HG03060 (cell line): ENCODE results near the gene RIMOC1.
A peak's percentile ranks its signal among the peaks of the same experiment; 100 is the strongest.
"Not testable (repeated sequence)": the region's sequence is repeated elsewhere in the genome, so short reads cannot be mapped to it uniquely, and the experiment has no call there.

Experiments used
- ATAC-seq: cut with Tn5 transposase; IDR thresholded peaks from one replicate; pipeline ENCODE4 v1.9.1; 2021; ENCODE audit warnings: low read depth, moderate number of reproducible peaks; ENCODE audit not compliant: unreplicated experiment

Gene RIMOC1

DNA sequence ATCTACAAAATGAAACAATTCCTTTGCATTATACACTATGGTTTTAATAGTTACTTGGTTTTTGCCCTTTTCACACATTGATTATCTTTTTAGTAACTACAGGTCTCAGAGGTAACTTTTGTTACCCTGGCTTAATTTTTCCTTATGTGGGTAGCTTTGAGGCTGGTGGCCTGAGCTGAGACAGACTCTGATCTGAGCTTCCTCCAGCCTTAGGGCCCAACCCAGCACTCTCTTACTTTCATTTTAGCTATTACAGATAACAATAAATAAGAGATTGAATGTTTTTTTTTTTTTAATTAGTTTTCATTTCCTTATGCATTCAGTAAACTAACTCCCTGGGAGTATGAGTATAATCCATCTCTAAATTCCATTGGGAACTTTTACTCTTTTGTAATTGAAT is 18.9 kb upstream of the RIMOC1 start:
- ATAC-seq = no peak

DNA sequence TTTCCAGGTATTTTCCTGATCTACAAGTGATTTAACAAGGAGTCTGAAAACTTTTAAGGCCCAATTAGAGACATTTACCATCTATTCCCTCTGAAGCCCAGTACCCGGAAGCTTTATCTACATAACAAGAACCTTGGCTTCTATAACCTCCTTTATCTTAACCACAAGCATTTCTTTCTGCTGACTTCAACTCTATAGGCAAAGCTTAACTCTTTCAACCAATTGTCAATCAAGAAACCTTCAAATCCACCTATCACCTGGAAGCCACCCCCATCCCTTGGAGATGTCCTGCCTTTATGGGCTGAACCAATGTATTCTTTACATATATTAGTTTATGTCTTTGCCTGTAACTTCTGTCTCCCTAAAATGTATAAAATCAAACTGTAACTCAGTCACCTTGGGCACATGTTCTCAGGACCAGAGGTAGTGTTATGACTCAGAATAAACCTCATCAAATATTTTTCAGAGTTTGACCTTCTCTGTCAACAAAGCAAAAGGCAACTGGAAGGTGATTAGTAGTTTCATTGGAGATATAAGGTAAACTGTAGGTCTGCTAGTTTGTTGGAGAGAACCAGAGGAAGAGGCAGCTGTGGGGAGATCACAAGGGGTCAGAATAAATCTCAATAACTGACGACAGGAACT is 13.0 kb upstream of the RIMOC1 start:
- no peak for ATAC-seq

DNA sequence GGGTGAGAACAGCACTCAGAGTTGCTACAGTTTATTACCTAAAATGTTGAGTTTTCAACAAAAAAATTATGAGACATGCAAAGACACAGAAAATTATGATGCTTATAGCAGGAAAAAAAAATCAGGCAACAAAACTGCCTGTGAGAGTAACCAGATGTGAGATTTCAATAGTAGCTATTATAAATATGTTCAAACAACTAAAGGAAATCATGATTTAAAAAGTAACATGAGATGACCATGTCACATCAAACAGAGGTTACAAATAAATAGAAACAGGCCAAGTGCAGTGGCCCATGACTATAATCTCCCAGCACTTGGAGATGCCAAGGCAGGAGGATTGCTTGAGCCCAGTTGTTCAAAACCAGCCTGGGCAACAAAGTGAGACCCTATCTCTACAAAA is 12.1 kb upstream of the RIMOC1 start:
- no peak for ATAC-seq

DNA sequence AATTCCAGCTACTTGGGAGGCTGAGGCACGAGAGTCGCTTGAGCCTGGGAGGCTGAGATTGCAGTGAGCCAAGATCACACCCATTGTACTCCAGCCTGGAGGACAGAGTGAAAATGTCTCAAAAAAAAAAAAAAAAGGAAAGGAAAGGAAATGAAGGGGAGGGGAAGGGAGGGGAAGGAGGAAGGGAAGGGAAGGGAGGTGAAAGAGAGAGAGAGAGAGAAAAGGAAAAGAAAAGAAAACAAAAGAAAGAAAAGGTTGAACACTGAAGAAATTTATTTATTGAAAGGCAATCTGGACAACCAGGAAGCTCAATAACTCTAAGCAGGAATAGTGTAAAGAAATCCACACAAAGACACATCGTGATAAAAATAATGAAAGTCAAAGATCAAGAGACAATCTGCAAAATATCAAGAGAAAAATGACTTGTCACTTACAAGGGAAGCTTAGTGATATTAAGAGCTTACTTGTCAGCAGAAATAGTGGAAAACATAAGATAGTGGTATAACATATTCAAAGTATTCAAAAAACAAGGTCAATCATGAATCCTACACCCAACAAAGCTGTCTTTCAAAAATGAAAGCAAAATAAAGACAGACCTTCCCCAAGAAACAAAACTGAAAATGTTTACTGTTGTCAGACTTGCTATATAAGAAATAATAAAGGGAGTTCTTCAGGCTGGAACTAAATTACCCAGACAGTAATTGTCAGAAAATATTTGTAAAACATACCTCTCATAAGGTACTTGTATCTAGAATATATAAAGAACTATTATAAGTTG is 10.9 kb upstream of the RIMOC1 start:
- ATAC-seq = peak; percentile 57

DNA sequence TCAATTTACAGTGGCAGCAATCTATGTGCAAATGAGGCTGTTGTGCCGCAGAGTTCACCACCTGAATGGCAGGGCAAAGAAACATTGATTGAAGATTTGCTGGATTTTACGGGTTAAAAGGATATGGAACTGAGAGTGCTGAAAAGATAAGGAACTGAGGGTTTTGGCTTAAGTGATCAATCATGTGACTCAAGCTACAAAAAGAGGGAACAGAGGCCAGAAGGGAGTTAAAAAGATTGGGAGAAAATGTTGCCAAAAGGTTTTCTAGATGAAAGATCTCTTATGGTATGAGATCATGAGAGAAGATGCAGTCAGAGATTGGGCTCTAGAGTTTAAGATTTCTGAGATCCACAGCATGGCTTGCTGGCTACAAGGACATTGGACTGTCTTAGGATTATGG is 7.9 kb upstream of the RIMOC1 start:
- ATAC-seq = no peak

DNA sequence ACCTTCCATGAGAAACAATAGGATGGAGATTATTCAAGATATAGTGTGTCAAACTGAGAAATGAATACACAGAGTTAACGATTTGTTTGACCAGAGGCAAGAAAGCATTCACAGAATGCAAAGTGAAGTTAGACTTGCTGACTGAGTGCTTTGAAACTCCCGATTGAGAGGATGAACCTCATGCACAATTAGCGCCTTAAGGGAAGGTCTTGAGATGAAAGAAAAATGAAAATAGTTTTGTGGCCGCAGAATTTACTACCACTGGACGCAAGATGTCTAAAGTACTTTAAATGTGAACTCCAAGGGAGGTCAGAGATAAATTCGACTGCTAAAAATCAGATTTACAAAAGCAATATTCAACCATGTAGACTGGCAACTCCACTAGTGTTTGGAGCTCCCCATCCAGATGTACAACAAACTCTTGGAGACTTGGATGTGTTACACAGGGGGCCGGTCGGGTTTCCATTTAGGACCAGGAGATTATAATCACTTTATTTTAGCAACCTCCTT is 707 bp upstream of the RIMOC1 start:
- ATAC-seq = no peak

DNA sequence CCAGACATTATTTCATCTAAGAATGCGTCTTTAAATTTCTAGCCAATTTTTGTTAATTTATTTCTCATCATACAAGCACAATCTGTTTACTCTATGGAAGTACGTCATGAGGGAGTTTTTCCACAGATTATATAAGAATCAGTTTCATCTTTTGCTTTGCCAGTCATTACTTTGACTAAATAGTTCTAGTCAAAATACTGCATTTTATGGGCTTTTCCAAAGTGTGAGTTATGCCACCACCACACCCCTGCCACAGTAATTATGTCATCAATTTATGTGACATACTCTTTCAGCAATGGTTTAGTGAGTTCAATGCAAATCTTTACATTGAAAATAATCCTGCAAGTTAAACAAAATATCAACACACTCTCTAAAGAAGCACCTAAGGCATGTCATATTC is 2.0 kb downstream of the RIMOC1 start:
- no peak for ATAC-seq

DNA sequence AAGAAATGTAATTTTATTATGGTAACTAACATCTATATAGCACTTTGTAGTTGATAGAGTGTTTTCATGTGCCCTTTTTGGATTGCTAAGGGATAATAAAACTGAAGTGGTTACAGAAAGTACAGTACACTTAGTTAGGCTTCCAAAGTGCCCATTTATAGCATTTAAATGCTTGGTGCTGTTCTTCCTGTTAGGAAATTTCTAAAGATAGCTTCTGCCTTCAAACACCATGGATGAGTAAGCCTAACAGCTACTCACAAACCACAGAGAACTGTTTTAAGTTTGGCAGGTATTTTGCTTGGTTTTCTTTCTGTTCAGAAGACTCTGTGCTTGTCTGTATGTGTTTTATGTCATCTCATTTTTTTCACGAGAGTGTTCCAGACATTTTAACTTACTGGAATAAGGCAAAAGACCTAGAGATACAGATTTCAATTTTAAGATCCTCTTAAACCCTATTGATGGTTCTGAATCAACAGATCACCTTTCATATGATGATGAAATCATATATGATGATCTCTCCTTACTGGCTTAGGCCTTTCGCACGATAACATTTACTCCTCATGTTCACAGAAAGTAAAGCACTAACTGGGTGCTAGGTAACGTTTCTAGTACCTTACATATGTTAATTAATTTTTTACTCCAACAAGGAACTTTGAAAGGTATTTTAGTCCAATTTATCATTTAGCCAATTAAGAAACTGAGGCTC is 4.4 kb downstream of the RIMOC1 start:
- no peak for ATAC-seq

DNA sequence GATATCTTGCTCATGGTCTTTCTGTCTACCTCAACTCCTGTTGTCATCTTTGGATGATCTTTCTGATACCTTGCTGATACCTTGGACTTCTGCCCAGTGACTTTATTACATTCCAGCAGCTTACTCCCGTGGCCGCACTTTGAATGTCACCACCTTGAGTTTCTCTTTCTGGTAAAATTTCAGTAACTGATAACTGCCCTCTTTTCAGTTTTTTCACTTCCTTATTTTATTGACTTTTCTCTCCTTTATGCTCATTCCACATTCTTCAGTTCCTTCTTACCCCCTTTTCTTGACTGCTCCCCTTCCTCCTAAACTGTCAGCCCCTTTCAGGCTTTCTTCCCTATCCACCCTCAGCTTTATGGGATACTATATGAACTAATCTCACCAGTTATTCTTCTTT is 14.0 kb downstream of the RIMOC1 start:
- no peak for ATAC-seq

DNA sequence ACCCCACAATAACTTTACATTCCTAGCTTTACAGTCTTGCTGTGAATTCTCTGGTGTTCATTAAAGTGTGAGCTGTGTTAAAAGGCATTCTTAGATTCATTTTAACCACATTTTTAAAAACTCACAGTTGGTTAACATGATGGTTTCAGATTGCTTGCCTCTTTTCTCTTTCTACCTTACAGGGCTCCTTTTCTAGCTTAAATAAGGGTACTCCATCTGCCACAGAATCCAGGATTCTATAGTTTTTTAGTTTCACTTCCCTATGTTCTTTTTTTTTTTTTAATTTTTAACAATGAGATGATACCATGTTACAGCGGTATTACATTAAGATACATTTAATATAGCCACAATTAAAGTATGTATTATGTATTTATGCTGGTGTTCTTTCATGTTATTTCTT is 17.0 kb downstream of the RIMOC1 start:
- ATAC-seq = no peak

DNA sequence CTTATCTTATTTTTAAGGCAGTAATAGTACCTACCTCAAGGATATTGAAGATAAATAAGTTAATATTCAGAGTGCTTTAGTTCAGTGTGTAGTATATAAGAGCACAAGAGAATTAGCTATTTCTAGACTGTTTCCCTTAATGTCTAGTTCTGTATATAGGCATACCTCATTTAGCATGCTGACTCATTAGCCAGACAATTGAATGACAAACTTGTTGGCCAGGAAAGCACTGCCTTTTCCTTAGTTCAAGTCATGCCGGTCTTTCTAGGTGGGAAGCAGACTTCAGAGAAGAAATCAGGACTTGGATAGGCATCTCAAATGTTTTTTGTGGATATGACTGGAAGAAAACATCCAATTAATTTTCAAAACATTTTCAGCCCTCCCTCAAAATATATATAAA is 17.7 kb downstream of the RIMOC1 start:
- no peak for ATAC-seq

DNA sequence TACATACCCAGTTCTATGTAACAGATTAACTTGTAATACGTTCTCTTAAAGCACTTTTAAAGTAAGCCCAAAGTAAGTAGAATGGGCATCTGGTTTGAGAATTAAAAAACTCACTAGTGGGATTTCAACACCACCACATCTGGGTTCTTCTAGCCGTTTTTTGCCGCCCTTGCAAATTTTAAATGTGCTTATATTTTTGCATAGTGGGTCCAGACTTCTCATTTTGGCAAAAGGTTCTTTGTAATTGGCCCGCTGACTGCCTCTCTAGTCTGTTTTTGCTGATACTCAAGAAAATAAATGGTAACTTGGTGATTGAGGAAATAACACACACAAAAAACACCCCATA is 20.4 kb downstream of the RIMOC1 start:
- no peak for ATAC-seq

DNA sequence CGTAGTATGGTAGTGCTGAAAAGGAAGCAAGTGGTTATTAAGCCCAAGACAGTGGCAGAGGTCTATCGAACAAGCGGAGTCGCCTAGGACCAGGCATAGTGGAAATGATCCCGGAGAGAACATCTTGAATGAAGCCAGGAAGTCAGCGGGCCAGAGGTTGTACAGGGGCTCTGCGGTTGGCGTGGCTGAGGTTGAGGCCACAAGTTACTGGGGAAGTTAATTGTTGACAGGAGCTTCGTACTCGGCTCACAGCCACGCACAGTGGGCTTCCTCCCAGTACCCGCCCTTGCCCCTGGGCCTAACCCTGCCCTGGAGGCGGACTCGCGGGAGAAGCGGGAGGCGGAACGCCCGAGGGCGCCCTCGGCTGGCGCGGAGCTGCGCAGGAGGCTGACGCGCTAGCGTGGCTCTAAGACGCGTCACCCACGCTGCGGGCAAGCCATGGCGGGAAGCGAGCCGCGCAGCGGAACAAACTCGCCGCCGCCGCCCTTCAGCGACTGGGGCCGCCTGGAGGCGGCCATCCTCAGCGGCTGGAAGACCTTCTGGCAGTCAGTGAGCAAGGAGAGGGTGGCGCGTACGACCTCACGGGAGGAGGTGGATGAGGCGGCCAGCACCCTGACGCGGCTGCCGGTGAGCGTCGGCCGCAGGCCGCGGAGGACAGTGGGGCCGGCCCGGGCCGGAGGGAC is 20.9 kb downstream of the RIMOC1 start, which contains the start of gene FBXO4:
Gene FBXO4, plus strand, starts transcription at position 410 of the 683 bp plus-strand sequence. Its CDS starts 29 bp downstream, at position 439.
- ATAC-seq = peak; percentile 77

DNA sequence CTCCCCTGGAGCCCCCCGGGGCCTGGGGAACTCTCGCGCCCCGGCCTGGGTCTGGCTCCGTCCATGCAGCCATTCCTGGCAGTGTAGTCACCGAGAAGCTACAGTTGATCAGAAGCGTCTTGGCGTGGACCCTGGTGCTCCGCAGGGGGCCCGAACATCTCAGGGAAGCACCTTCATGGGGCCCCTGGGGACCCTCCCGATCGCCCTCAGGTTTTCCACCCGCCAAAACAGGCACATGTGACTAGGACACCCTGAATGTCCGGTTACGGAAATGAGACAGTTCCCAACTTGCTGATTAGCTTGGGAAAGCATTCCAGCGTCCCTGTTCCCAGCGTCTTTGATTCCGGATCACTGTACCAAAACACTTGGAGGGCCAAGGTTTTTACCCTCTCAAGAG is 21.4 kb downstream of the RIMOC1 start:
- peak; percentile 8 for ATAC-seq

DNA sequence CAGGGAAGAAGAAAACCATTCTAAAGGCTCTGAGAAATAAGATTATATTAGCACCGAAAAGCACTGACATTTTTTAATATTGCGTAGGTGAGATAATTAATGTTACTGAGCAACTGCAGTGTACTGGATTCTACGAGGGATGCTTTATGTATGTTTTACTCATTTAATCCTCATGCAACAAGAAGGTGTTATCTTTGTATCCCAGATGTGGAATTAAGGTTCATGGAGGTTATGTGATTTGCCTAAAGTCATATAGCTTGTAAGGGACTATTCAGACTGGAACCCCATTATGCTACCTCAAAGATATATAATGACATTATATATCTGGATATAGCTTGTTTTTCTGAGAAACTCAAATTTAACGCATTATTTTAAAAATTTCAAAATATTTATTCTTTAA is 23.5 kb downstream of the RIMOC1 start:
- ATAC-seq = no peak

DNA sequence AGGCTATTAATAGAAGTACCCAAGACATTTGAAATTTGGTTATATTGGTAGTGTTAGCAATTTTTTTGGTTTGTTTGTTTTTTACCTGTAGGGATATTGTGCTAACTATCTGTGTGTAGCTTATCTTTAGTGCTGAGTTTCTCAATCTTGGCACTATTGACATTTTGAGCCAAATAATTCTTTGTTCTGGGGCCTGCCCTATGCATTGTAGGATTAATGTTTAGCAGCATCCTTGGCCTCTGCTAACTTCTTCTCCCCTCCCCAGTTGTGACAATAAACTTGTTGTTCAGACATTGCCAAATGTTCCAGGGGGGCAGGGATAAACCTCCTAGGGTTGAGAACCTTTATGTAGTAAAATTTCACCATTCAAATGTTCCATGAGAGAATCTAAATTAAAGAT is 24.9 kb downstream of the RIMOC1 start:
- no peak for ATAC-seq

DNA sequence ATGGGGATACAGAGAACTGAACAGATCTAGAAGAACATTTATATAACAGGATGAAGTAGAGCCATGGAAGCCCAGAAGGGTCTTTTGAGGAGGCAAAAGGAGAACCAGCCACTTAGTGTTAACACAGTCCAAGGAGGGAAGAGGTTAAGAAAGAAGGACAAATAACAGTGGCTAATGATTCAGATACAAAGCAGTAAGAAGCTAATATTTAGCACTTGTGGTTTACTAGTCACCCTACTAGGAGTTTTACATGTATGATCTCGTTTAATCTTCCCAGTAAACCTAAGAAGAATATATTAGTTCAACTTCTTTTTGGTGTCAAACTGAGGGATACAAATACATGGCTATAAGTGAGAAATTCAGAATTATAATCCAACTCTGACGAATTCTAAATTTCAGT is 28.6 kb downstream of the RIMOC1 start:
- ATAC-seq = no peak

DNA sequence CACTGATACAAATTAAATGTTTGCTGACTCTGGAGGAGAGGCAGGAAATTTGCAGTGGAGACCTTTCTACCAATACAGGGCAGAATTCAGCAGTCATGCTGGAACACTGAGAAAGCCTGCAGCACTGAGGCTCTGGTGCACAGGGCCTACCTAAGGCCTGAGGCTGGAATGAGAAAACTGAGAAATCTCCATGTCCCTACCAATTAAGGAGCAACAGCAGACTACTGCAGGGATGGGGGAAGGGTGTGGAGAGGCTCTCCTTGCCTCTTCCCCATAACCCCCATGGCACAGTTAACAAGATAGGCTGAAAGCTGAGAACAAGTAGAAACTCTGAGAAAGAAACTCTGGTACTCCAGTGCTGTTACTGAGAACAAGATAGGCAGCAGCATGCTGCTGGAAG is 31.4 kb downstream of the RIMOC1 start:
- ATAC-seq = no peak

DNA sequence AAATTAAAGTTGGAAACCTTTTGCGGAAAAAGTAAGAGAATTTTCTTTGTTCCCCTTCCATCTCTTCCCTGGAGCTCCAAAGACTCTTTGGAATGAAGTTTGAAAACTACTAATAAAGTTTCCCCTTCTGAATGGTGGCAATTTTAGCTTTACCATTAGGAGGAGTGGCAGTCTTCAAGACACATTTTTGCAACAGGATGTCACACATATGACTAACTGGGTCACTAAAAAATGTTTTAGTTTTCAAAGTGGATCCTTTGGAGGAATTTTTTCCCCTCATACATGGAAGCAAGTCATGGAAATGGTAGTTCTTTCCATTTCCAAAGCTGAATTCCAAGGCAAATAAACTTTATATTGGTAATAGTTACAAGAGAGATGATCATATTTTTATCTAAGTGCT is 36.5 kb downstream of the RIMOC1 start:
- no peak for ATAC-seq

DNA sequence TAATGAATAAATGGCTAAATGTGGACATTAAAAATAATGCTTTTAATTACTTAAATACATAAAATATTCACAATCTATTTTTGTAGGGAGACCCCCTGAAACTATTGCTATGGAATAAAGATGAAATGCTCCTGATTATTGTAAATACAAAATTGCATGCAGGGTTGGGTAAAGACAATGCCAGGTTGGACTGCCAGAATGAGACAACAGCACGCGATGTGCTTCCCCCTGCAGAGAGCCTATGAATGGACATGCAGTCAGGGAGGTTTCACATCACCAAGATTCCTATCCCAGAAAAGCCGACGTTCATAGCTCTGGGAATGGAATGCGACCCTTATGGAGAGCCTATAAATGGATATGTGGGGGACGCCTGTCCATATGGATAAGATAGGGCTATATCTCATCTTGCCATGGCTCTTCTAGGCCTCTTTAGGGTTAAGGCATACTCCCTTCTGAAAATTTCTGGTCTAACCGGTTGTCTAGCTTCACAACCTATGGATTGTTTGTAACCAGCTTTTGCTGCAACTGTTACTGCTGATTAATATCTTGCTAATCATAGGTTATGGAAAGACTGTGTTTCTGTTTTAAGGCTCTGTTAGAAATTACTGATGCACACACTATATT is 41.3 kb downstream of the RIMOC1 start:
- not testable (repeated sequence) for ATAC-seq

DNA sequence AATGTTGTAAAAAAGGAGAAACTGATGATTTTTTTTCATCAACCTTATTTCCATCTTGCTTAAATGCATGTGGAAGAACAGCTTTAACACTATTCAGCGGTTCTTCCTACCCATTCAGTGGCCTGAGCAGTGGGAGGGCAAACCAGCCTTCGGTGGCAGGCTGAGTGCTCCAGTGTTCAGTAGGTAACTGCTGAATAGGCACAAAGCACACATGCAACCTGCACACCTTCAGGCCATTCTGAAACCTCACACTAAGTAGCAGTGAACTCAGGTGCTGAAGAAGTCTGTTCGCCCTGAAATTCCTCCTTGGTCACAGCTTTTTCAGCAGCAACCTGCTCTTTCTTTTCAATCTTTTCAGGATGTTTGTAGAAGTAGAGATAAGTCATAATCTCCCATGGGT is 47.1 kb downstream of the RIMOC1 start:
- no peak for ATAC-seq
